T-helper 2 cell (primary cell): ENCODE measurements around the gene ZDHHC14.

Source experiments
- DNase-seq, 5 experiments: peaks; one replicate each; pipeline versions ENCODE4 v3.0.0 to v3.0.0-alpha.2; 2012 to 2022

Gene ZDHHC14

GRCh38 chr6:157629220-157629619 lies 248.2 kb downstream of the ZDHHC14 start:
- DNase-seq, result no peak

- DNase-seq, result no peak
These were observed 249.6 kb downstream of the ZDHHC14 start for GRCh38 chr6:157630463-157631080.

- no peak for DNase-seq
These were observed 250.4 kb downstream of the ZDHHC14 start for GRCh38 chr6:157631412-157631811.

GRCh38 chr6:157631838-157632614 lies 251.0 kb downstream of the ZDHHC14 start:
- DNase-seq, result no peak

GRCh38 chr6:157632821-157633220 lies 251.8 kb downstream of the ZDHHC14 start:
- no peak for DNase-seq

GRCh38 chr6:157634546-157634945 lies 253.6 kb downstream of the ZDHHC14 start:
- DNase-seq, result no peak

GRCh38 chr6:157635388-157636244 lies 254.6 kb downstream of the ZDHHC14 start:
- DNase-seq, result no peak

- no peak for DNase-seq
These were observed 256.5 kb downstream of the ZDHHC14 start for GRCh38 chr6:157637516-157637915.

- no peak for DNase-seq
These were observed 257.1 kb downstream of the ZDHHC14 start for GRCh38 chr6:157637941-157638662.

- DNase-seq, result no peak
These were observed 257.8 kb downstream of the ZDHHC14 start for GRCh38 chr6:157638779-157639178.

GRCh38 chr6:157640746-157641451 lies 259.9 kb downstream of the ZDHHC14 start:
- DNase-seq, result no peak

GRCh38 chr6:157641837-157642236 lies 260.8 kb downstream of the ZDHHC14 start:
- no peak for DNase-seq

GRCh38 chr6:157642736-157643135 lies 261.7 kb downstream of the ZDHHC14 start:
- no peak for DNase-seq

- peak in 1 of 5 experiments; percentile 30 for DNase-seq
These were observed 263.2 kb downstream of the ZDHHC14 start for GRCh38 chr6:157644043-157644810.

GRCh38 chr6:157645201-157645795 lies 264.3 kb downstream of the ZDHHC14 start:
- no peak for DNase-seq

GRCh38 chr6:157646012-157646411 lies 265.0 kb downstream of the ZDHHC14 start:
- no peak for DNase-seq

- DNase-seq, result peak in 1 of 5 experiments; percentile 74
These were observed 266.4 kb downstream of the ZDHHC14 start for GRCh38 chr6:157647261-157647915.

GRCh38 chr6:157648561-157648960 lies 267.6 kb downstream of the ZDHHC14 start:
- DNase-seq, result no peak

GRCh38 chr6:157649311-157650260 lies 268.6 kb downstream of the ZDHHC14 start:
- no peak for DNase-seq
